Prostate gland (tissue), 2 donors: ENCODE results near the gene SNED1.

Source experiments
- CTCF ChIP-seq, 4 experiments: fragments of 200-600 bp in 2 of 4; fragments of 450-650 bp in 2 of 4; sonication (generic) in 2 of 4; IDR thresholded peaks; 1 replicate in 3 of 4; 2 replicates in 1 of 4; pipeline ENCODE4 v1.5.1; 2016 to 2019; ENCODE audit warnings: antibody characterized with exemption in 4 of 4, mild to moderate bottlenecking in 2 of 4, moderate library complexity in 2 of 4
- POLR2A ChIP-seq: fragments of 450-650 bp; IDR thresholded peaks from one replicate; pipeline ENCODE4 v1.6.1; 2016; ENCODE audit warnings: antibody characterized with exemption, mild to moderate bottlenecking

GRCh38 chr2:240949791-240950705 lies 48.4 kb upstream of the SNED1 start:
- TF ChIP-seq CTCF (IDR thresholded peaks at IDR 0.05) (no peak), POLR2A (no peak)
